Brain microvascular endothelial cell (primary cell): ENCODE measurements around the gene PIR.

Source experiments
- DNase-seq: peaks from one replicate; pipeline ENCODE4 v3.0.0-alpha.2; 2020
- H3K27ac ChIP-seq: fragments of 250-450 bp; sonication (Bioruptor Pico); 2 replicates; pipeline ENCODE4 v1.5.1; 2020; ENCODE audit warnings: mild to moderate bottlenecking, moderate library complexity
- H3K27me3 ChIP-seq: fragments of 250-450 bp; sonication (Bioruptor Pico); replicated peaks from 2 replicates; pipeline ENCODE4 v1.5.1; 2020; ENCODE audit warnings: mild to moderate bottlenecking
- H3K36me3 ChIP-seq: fragments of 250-450 bp; sonication (Bioruptor Pico); replicated peaks from 2 replicates; pipeline ENCODE4 v1.5.1; 2020; ENCODE audit warnings: mild to moderate bottlenecking
- H3K4me3 ChIP-seq: 2 replicates; pipeline ENCODE4 v1.5.1; 2011; ENCODE audit warnings: low read depth, mild to moderate bottlenecking, control low read depth, low read length, moderate library complexity
- in situ Hi-C: cut with HindIII; loops from 2 replicates; pipeline ENCODE4 v1.10.0; 2017; ENCODE audit warnings: low sequenced_read_pairs, low pct_ligation_motif_present
- TF ChIP-seq, protein P1 (sequence below): IDR thresholded peaks from 2 replicates; pipeline ENCODE4 v1.5.1; 2011; ENCODE audit warnings: low read depth, mild to moderate bottlenecking, moderate library complexity, low read length, control low read depth, inconsistent platforms; ENCODE audit errors: missing control alignments

The PIR gene

DNA sequence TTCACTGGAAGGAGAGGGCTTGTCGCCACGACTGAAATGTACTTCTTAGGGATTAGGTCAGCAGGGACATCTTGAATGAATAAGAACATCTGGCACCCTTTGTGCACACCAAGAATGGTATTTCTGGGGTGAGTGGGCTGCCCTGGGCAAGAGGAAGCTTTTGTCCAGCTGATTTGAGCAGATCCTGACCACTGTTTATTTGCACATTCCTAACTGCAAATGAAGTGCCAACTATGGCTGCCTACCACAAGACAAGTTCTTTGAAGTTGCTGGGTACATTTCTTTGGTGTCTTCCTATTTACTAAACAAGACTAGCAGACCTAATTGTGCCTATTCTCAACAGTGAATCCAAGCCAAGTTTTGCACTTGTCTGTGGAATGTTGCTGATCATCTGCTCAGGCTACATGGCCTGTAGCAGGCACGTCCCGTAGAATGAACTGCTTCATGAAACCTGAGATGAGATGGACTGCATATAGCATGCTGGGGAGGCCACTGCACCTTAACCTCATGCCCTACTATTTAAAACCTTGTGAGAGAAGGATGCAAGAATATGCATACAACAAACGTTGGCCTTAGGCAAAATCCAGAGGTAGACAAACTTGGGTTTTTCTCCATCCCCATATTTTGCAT lies 45.0 kb downstream of the PIR start:
- in situ Hi-C loops = no loop called here
- H3K36me3 ChIP-seq = no peaks in the 10 kb centered on the region
- no peak for DNase-seq
- H3K27ac ChIP-seq = no peak overlapping the region
- no peaks in the 10 kb centered on the region for H3K27me3 ChIP-seq
- TF ChIP-seq, protein P1, sequence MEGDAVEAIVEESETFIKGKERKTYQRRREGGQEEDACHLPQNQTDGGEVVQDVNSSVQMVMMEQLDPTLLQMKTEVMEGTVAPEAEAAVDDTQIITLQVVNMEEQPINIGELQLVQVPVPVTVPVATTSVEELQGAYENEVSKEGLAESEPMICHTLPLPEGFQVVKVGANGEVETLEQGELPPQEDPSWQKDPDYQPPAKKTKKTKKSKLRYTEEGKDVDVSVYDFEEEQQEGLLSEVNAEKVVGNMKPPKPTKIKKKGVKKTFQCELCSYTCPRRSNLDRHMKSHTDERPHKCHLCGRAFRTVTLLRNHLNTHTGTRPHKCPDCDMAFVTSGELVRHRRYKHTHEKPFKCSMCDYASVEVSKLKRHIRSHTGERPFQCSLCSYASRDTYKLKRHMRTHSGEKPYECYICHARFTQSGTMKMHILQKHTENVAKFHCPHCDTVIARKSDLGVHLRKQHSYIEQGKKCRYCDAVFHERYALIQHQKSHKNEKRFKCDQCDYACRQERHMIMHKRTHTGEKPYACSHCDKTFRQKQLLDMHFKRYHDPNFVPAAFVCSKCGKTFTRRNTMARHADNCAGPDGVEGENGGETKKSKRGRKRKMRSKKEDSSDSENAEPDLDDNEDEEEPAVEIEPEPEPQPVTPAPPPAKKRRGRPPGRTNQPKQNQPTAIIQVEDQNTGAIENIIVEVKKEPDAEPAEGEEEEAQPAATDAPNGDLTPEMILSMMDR = no peak
- H3K4me3 ChIP-seq = no peak overlapping the region

DNA sequence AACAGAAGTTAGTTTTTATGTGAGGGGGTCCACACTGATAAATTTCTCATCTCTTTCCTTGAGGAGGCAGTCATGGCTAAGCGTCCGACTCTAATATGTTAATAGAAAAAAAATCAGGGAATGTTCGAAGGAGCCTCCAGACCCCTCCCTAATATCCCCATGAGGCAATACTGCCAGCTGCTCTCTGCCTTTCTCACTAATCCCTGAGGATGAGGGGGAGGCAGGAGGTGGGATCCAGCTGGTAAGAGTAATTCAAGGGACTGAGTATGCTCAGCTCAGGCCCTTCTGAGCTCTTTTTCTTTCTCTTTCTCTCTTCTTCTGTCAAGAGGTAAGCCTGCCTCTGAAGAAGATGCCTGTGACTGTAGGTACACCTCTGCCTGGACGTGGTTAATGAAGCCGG lies 51.7 kb downstream of the PIR start:
- TF ChIP-seq, protein P1 = no peak
- in situ Hi-C loops = no loop called here
- no peak overlapping the region for H3K4me3 ChIP-seq
- no peaks in the 10 kb centered on the region for H3K27me3 ChIP-seq
- H3K36me3 ChIP-seq = no peaks in the 10 kb centered on the region
- DNase-seq = no peak
- no peak overlapping the region for H3K27ac ChIP-seq

DNA sequence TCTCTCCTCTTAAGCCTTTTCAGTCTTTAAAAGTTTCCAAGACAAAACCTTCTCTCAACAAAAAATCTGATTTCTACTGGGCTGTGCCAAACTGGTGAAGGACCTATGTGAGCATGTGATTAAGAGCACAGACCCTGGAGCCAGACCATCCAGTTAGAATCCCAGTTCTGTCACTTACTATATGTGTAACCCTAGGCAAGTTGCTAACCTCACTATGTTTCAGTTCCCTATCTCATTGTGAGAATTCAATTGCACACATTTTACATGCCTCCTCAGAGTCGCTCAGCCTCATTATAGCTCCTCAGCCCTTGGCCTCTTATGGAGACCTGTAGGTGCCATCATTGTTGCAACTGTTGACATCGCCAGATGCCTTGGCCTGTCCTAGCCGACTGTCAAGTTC lies 54.8 kb downstream of the PIR start:
- H3K4me3 ChIP-seq = no peak overlapping the region
- H3K27ac ChIP-seq = no peak overlapping the region
- TF ChIP-seq, protein P1 = no peak
- no peaks in the 10 kb centered on the region for H3K36me3 ChIP-seq
- in situ Hi-C loops = no loop called here
- H3K27me3 ChIP-seq = no peaks in the 10 kb centered on the region
- DNase-seq = no peak

DNA sequence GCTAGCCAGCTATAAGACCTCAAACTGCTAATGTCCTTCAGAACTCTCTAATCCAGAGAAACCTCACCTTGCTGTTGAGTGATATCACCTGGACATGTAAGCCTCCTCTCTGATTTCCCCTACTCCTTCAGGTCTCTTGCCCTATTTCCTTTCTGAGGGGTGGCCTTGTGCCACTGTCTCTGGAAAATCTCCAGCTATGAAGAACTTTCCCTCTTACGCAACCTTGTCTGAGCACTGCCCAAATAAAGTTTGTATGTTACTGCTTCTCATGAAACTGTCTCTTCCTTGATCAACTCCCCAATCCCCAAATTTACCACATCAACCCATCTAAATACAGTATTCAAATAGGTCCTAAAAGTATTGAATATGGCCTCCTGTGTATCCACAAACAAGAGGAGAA lies 55.4 kb downstream of the PIR start:
- Histone ChIP-seq H3K27me3 (no peaks in the 10 kb centered on the region), H3K36me3 (no peaks in the 10 kb centered on the region), H3K4me3 (no peak overlapping the region), H3K27ac (no peak overlapping the region)
- in situ Hi-C loops = no loop called here
- TF ChIP-seq, protein P1 = no peak
- DNase-seq = no peak

DNA sequence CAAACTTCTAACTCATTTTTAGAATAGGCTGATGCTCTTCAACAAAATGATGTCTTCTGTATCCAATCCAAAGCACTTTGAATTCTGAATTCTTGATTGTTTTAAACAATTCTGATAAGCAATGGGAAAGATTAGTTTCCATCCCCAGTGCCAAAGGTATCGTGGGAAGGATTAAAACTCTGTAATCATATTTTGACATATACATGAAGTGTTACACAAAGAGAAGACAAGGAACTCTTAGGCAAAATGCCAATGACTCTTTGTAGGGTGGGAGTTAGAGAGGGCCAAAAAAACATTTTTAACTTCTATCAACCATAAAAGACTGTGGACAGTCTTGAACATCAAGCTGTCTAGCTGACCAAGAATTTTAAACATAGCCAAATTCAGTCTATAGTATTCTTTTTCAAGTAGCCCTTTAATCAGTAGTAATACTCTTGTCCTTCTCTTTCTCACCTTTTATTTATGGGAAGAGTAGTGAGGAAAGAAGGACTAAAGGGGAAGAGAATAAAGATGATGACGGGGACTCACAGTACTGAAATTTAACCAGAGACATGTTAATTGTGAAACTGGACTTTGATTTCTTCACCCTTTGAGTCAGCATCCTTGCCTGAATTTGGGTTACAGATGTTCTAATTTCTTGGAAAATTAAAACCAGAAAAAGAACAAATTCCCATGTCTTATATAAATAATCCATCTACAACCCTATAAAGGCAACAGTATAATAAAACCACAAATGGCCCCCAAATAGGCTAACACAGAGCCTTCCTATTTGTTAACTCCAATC lies 57.1 kb downstream of the PIR start:
- Histone ChIP-seq H3K36me3 (no peaks in the 10 kb centered on the region), H3K27ac (no peak overlapping the region), H3K4me3 (no peak overlapping the region), H3K27me3 (no peaks in the 10 kb centered on the region)
- DNase-seq = no peak
- TF ChIP-seq, protein P1 = no peak
- in situ Hi-C loops = no loop called here
